BLaER1 treated with 17β-estradiol and CSF1 and Interleukin-3, amounts not matched to agents 10 nM and 100 nM (cell line): ENCODE data around the gene C1QTNF1.

Source experiments
- H3K27ac ChIP-seq, 11 experiments: shearing (Covaris generic); formaldehyde crosslinking; 2 replicates each; pipeline ENCODE4 v1.8.1; 2022
- H3K27me3 ChIP-seq, 11 experiments: shearing (Covaris generic); formaldehyde crosslinking; 2 replicates each; pipeline ENCODE4 v1.8.1; 2022
- H3K36me3 ChIP-seq, 11 experiments: shearing (Covaris generic); formaldehyde crosslinking; 2 replicates each; pipeline ENCODE4 v1.8.1; 2022
- H3K4me1 ChIP-seq, 10 experiments: shearing (Covaris generic); formaldehyde crosslinking; 2 replicates each; pipeline ENCODE4 v1.8.1; 2022
- H3K4me2 ChIP-seq, 11 experiments: shearing (Covaris generic); formaldehyde crosslinking; 2 replicates each; pipeline ENCODE4 v1.8.1; 2022
- H3K4me3 ChIP-seq, 10 experiments: shearing (Covaris generic); formaldehyde crosslinking; 2 replicates each; pipeline ENCODE4 v1.8.1; 2022
- H3K9ac ChIP-seq, 11 experiments: shearing (Covaris generic); formaldehyde crosslinking; 2 replicates each; pipeline ENCODE4 v1.8.1; 2022
- H3K9me3 ChIP-seq, 11 experiments: shearing (Covaris generic); formaldehyde crosslinking; replicated peaks in 1 of 11; 2 replicates each; pipeline ENCODE4 v1.8.1; 2022
- H4K20me1 ChIP-seq, 11 experiments: shearing (Covaris generic); formaldehyde crosslinking; 2 replicates each; pipeline ENCODE4 v1.8.1; 2022
- Cebpa-rat ChIP-seq, 11 experiments: shearing (Covaris generic); IDR thresholded peaks; 2 replicates each; pipeline ENCODE4 v1.8.1; 2022

The C1QTNF1 gene

GRCh38 chr17:79036596-79036995 is 12.6 kb downstream of the C1QTNF1 start:
- H3K4me3 ChIP-seq: peak overlapping the region in 1 of 10 experiments; percentile 43; a peak in 1 of 20 replicates
- peak in 9 of 11 experiments; percentile 47 to 96 (median 87); a peak in 17 of 22 replicates for TF ChIP-seq Cebpa-rat (IDR thresholded peaks at IDR 0.05)
- H3K27me3 ChIP-seq: no peaks in the 10 kb centered on the region
- peak overlapping the region; percentile 8 to 92 (median 82); a peak in 20 of 22 replicates for H3K4me2 ChIP-seq
- peak overlapping the region in 5 of 11 experiments; percentile 6 to 73 (median 37); a peak in 6 of 22 replicates for H3K9ac ChIP-seq
- H3K4me1 ChIP-seq: peaks cover 8 to 87% (median 56%) of the 10 kb centered on the region in 10 experiments; a peak in 19 of 20 replicates
- peak overlapping the region in 9 of 11 experiments; percentile 29 to 87 (median 47); a peak in 15 of 22 replicates for H3K27ac ChIP-seq
- no peaks in the 10 kb centered on the region for H4K20me1 ChIP-seq
- no peaks in the 10 kb centered on the region for H3K36me3 ChIP-seq
- H3K9me3 ChIP-seq: no peaks in the 10 kb centered on the region

- peaks cover 8 to 89% (median 54%) of the 10 kb centered on the region in 10 experiments; a peak in 19 of 20 replicates for H3K4me1 ChIP-seq
- H3K27me3 ChIP-seq: no peaks in the 10 kb centered on the region
- no peaks in the 10 kb centered on the region for H3K9me3 ChIP-seq
- peak overlapping the region in 4 of 11 experiments; percentile 32 to 66 (median 56); a peak in 8 of 22 replicates for H3K9ac ChIP-seq
- no peaks in the 10 kb centered on the region for H3K36me3 ChIP-seq
- H3K4me3 ChIP-seq: no peak overlapping the region
- H3K27ac ChIP-seq: peak overlapping the region in 6 of 11 experiments; percentile 27 to 87 (median 52); a peak in 9 of 22 replicates
- H4K20me1 ChIP-seq: no peaks in the 10 kb centered on the region
- H3K4me2 ChIP-seq: peak overlapping the region in 9 of 11 experiments; percentile 3 to 94 (median 76); a peak in 16 of 22 replicates
- TF ChIP-seq Cebpa-rat (IDR thresholded peaks at IDR 0.05): peak in 2 of 11 experiments; percentile 43 to 64; a peak in 3 of 22 replicates
These were observed 14.7 kb downstream of the C1QTNF1 start for GRCh38 chr17:79038545-79039135.

GRCh38 chr17:79039171-79039570 is 15.2 kb downstream of the C1QTNF1 start:
- peak overlapping the region in 4 of 11 experiments; percentile 32 to 66 (median 56); a peak in 7 of 22 replicates for H3K9ac ChIP-seq
- H3K27me3 ChIP-seq: no peaks in the 10 kb centered on the region
- TF ChIP-seq Cebpa-rat (IDR thresholded peaks at IDR 0.05): no peak
- no peaks in the 10 kb centered on the region for H3K9me3 ChIP-seq
- no peak overlapping the region for H3K4me3 ChIP-seq
- H3K27ac ChIP-seq: peak overlapping the region in 5 of 11 experiments; percentile 31 to 87 (median 58); a peak in 9 of 22 replicates
- no peaks in the 10 kb centered on the region for H3K36me3 ChIP-seq
- H3K4me2 ChIP-seq: peak overlapping the region in 8 of 11 experiments; percentile 33 to 94 (median 76); a peak in 14 of 22 replicates
- no peaks in the 10 kb centered on the region for H4K20me1 ChIP-seq
- peaks cover 8 to 84% (median 49%) of the 10 kb centered on the region in 10 experiments; a peak in 19 of 20 replicates for H3K4me1 ChIP-seq

- no peaks in the 10 kb centered on the region for H3K9me3 ChIP-seq
- no peak for TF ChIP-seq Cebpa-rat (IDR thresholded peaks at IDR 0.05)
- H3K4me2 ChIP-seq: peak overlapping the region in 4 of 11 experiments; percentile 23 to 94 (median 80); a peak in 9 of 22 replicates
- peak overlapping the region in 2 of 11 experiments; percentile 78 to 87; a peak in 4 of 22 replicates for H3K27ac ChIP-seq
- no peaks in the 10 kb centered on the region for H3K36me3 ChIP-seq
- H3K27me3 ChIP-seq: no peaks in the 10 kb centered on the region
- peaks cover 8 to 77% (median 44%) of the 10 kb centered on the region in 10 experiments; a peak in 19 of 20 replicates for H3K4me1 ChIP-seq
- no peak overlapping the region for H3K9ac ChIP-seq
- H3K4me3 ChIP-seq: no peak overlapping the region
- no peaks in the 10 kb centered on the region for H4K20me1 ChIP-seq
These were observed 15.9 kb downstream of the C1QTNF1 start for GRCh38 chr17:79039886-79040285.

GRCh38 chr17:79041041-79041570 is 17.1 kb downstream of the C1QTNF1 start:
- H3K36me3 ChIP-seq: no peaks in the 10 kb centered on the region
- H3K27me3 ChIP-seq: no peaks in the 10 kb centered on the region
- no peak overlapping the region for H3K9ac ChIP-seq
- peaks cover 9 to 66% (median 33%) of the 10 kb centered on the region in 10 experiments for H3K4me1 ChIP-seq
- no peak overlapping the region for H3K4me3 ChIP-seq
- H3K9me3 ChIP-seq: no peaks in the 10 kb centered on the region
- H4K20me1 ChIP-seq: peaks cover 0 to under 1% (median 0%) of the 10 kb centered on the region in 11 experiments; a peak in 2 of 22 replicates
- no peak for TF ChIP-seq Cebpa-rat (IDR thresholded peaks at IDR 0.05)
- peak overlapping the region in 4 of 11 experiments; percentile 30 to 94 (median 80); a peak in 6 of 22 replicates for H3K4me2 ChIP-seq
- H3K27ac ChIP-seq: no peak overlapping the region

- peaks cover 0 to 7% (median 0%) of the 10 kb centered on the region in 11 experiments; a peak in 2 of 22 replicates for H4K20me1 ChIP-seq
- no peaks in the 10 kb centered on the region; a peak in 1 of 22 replicates for H3K36me3 ChIP-seq
- H3K4me1 ChIP-seq: peaks cover 10 to 66% (median 33%) of the 10 kb centered on the region in 10 experiments
- H3K9ac ChIP-seq: no peak overlapping the region
- H3K9me3 ChIP-seq: no peaks in the 10 kb centered on the region
- H3K27ac ChIP-seq: no peak overlapping the region
- no peaks in the 10 kb centered on the region for H3K27me3 ChIP-seq
- H3K4me3 ChIP-seq: no peak overlapping the region
- no peak for TF ChIP-seq Cebpa-rat (IDR thresholded peaks at IDR 0.05)
- H3K4me2 ChIP-seq: peak overlapping the region in 3 of 11 experiments; percentile 21 to 94 (median 85); a peak in 2 of 22 replicates
These were observed 17.9 kb downstream of the C1QTNF1 start for GRCh38 chr17:79041723-79042420.

GRCh38 chr17:79042421-79043190 is 18.6 kb downstream of the C1QTNF1 start:
- no peaks in the 10 kb centered on the region for H3K27me3 ChIP-seq
- no peaks in the 10 kb centered on the region for H3K9me3 ChIP-seq
- H3K4me1 ChIP-seq: peaks cover 17 to 66% (median 34%) of the 10 kb centered on the region in 10 experiments
- H3K4me2 ChIP-seq: peak overlapping the region in 2 of 11 experiments; percentile 21 to 94; a peak in 2 of 22 replicates
- H3K36me3 ChIP-seq: no peaks in the 10 kb centered on the region; a peak in 1 of 22 replicates
- no peak for TF ChIP-seq Cebpa-rat (IDR thresholded peaks at IDR 0.05)
- peaks cover 0 to 7% (median 0%) of the 10 kb centered on the region in 11 experiments; a peak in 2 of 22 replicates for H4K20me1 ChIP-seq
- no peak overlapping the region for H3K9ac ChIP-seq
- no peak overlapping the region for H3K4me3 ChIP-seq
- H3K27ac ChIP-seq: no peak overlapping the region
